Neural cell (in vitro differentiated cells): ENCODE data around the gene SYT17.

ENCODE experiments used
- EP300 ChIP-seq: fragments of 450-650 bp; conservative IDR thresholded peaks from 2 replicates; pipeline ENCODE4 v1.6.1; 2014; ENCODE audit warnings: antibody characterized with exemption, mild to moderate bottlenecking, moderate library complexity; ENCODE audit not compliant: poor library complexity, severe bottlenecking
- EZH2 ChIP-seq: fragments of 200-600, 300-800 bp; shearing (Covaris generic), sonication (generic); IDR thresholded peaks from 2 replicates; pipeline ENCODE4 v1.6.1; 2014; ENCODE audit warnings: antibody characterized with exemption, low read length, borderline replicate concordance, mild to moderate bottlenecking; ENCODE audit not compliant: insufficient read depth, poor library complexity, severe bottlenecking
- POLR2AphosphoS5 ChIP-seq: IDR thresholded peaks from 2 replicates; pipeline ENCODE4 v1.6.1; 2012
- RAD21 ChIP-seq: fragments of 450-650 bp; conservative IDR thresholded peaks from 2 replicates; pipeline ENCODE4 v1.6.1; 2014; ENCODE audit warnings: antibody characterized with exemption, mild to moderate bottlenecking, moderate library complexity
- TF ChIP-seq, protein P1 (sequence below): fragments of 450-650 bp; IDR thresholded peaks from 2 replicates; pipeline ENCODE4 v1.5.1; 2014; ENCODE audit warnings: antibody characterized with exemption, mild to moderate bottlenecking, moderate library complexity; ENCODE audit not compliant: poor library complexity, severe bottlenecking
- TF ChIP-seq, protein P2 (sequence below): IDR thresholded peaks from 2 replicates; pipeline ENCODE4 v1.6.1; 2012; ENCODE audit warnings: borderline replicate concordance

DNA sequence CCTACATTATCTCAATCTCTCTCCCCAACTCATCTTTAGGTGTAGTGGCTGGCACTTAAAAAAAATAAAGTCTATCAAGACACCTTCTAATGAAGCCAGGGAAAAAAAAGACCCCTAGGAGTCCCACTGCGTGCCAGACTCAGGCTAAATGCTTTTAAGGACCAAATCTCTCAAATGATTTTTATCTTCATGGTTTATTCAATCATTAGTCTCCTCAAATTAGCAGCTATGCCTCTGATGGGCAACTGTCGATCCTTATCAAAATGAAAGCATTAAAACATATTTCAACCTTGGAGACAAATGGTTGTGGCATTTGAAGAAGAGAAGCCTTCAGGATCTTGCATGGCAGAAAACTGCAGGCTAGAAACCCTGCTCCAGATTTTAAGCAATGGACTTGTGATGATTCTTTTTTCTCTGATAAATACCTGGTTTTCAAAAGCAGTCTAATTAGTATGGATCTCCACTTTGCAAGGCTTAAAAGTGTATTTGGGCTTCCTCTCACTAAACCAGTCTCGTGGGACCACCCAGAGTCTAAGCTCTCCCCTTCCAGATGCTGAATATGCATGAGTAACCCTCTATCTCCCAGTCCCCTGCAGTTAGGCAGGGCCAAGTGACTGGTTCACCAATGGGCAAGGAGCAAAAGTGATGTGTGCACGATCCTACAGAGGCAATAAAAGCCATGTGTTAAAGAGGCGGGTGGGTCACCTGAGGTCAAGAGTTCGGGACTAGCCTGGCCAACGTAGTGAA lies 39.4 kb upstream of the SYT17 start:
- TF ChIP-seq POLR2AphosphoS5 (no peak), EP300 (no peak), RAD21 (no peak), EZH2 (no peak)
- TF ChIP-seq, protein P1, sequence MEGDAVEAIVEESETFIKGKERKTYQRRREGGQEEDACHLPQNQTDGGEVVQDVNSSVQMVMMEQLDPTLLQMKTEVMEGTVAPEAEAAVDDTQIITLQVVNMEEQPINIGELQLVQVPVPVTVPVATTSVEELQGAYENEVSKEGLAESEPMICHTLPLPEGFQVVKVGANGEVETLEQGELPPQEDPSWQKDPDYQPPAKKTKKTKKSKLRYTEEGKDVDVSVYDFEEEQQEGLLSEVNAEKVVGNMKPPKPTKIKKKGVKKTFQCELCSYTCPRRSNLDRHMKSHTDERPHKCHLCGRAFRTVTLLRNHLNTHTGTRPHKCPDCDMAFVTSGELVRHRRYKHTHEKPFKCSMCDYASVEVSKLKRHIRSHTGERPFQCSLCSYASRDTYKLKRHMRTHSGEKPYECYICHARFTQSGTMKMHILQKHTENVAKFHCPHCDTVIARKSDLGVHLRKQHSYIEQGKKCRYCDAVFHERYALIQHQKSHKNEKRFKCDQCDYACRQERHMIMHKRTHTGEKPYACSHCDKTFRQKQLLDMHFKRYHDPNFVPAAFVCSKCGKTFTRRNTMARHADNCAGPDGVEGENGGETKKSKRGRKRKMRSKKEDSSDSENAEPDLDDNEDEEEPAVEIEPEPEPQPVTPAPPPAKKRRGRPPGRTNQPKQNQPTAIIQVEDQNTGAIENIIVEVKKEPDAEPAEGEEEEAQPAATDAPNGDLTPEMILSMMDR = no peak
- TF ChIP-seq, protein P2, sequence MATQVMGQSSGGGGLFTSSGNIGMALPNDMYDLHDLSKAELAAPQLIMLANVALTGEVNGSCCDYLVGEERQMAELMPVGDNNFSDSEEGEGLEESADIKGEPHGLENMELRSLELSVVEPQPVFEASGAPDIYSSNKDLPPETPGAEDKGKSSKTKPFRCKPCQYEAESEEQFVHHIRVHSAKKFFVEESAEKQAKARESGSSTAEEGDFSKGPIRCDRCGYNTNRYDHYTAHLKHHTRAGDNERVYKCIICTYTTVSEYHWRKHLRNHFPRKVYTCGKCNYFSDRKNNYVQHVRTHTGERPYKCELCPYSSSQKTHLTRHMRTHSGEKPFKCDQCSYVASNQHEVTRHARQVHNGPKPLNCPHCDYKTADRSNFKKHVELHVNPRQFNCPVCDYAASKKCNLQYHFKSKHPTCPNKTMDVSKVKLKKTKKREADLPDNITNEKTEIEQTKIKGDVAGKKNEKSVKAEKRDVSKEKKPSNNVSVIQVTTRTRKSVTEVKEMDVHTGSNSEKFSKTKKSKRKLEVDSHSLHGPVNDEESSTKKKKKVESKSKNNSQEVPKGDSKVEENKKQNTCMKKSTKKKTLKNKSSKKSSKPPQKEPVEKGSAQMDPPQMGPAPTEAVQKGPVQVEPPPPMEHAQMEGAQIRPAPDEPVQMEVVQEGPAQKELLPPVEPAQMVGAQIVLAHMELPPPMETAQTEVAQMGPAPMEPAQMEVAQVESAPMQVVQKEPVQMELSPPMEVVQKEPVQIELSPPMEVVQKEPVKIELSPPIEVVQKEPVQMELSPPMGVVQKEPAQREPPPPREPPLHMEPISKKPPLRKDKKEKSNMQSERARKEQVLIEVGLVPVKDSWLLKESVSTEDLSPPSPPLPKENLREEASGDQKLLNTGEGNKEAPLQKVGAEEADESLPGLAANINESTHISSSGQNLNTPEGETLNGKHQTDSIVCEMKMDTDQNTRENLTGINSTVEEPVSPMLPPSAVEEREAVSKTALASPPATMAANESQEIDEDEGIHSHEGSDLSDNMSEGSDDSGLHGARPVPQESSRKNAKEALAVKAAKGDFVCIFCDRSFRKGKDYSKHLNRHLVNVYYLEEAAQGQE = no peak
